NOMO-1 treated with dmso at 0.1 percent for 144 hours (cell line): Measurements from ENCODE around the gene SPINK7.
"Not testable (repeated sequence)": the region's sequence is repeated elsewhere in the genome, so short reads cannot be mapped to it uniquely, and the experiment has no call there.

Experiments used
- DNase-seq: peaks from one replicate; lab custom pipeline; 2025; ENCODE audit not compliant: unreplicated experiment; lab: John Stamatoyannopoulos, UW

The SPINK7 gene

GRCh38 chr5:148312153-148312552, at the start of gene SPINK7:
Gene SPINK7, plus strand, starts transcription at chr5:148312423. Its CDS starts 61 bp downstream, at chr5:148312484.
- no peak for DNase-seq

- no peak for DNase-seq
These were observed 44.3 kb upstream of the SPINK7 start for GRCh38 chr5:148267962-148268361.

GRCh38 chr5:148268566-148268965, 43.7 kb upstream of the SPINK7 start, which contains the start of gene SPINK13:
Gene SPINK13, plus strand, starts transcription at chr5:148268794. Its CDS starts 1,279 bp downstream, at chr5:148270073.
- DNase-seq = no peak

- DNase-seq = not testable (repeated sequence)
These were observed 37.1 kb upstream of the SPINK7 start for GRCh38 chr5:148275129-148275528.

- not testable (repeated sequence) for DNase-seq
These were observed 31.3 kb upstream of the SPINK7 start for GRCh38 chr5:148280893-148281292.

- DNase-seq = not testable (repeated sequence)
These were observed 30.9 kb upstream of the SPINK7 start for GRCh38 chr5:148281336-148281735.

- no peak for DNase-seq
These were observed 21.7 kb upstream of the SPINK7 start for GRCh38 chr5:148290271-148291195.

- DNase-seq = no peak
These were observed 14.5 kb upstream of the SPINK7 start for GRCh38 chr5:148297731-148298130.

GRCh38 chr5:148306446-148306845, 5.8 kb upstream of the SPINK7 start:
- DNase-seq = no peak

GRCh38 chr5:148309019-148309418, 3.2 kb upstream of the SPINK7 start:
- no peak for DNase-seq

- no peak for DNase-seq
These were observed 2.5 kb upstream of the SPINK7 start for GRCh38 chr5:148309746-148310145.

GRCh38 chr5:148311484-148311883, 739 bp upstream of the SPINK7 start:
- DNase-seq = no peak

GRCh38 chr5:148314187-148314586, 2.0 kb downstream of the SPINK7 start:
- no peak for DNase-seq

- DNase-seq = no peak
These were observed 2.5 kb downstream of the SPINK7 start for GRCh38 chr5:148314731-148315130.

GRCh38 chr5:148320011-148320963, 8.1 kb downstream of the SPINK7 start:
- not testable (repeated sequence) for DNase-seq

GRCh38 chr5:148333262-148333849, 21.1 kb downstream of the SPINK7 start:
- DNase-seq = no peak

GRCh38 chr5:148335259-148335658, 23.0 kb downstream of the SPINK7 start, which contains the start of gene SPINK9:
Gene SPINK9, plus strand, starts transcription at chr5:148335559. Its CDS starts 55 bp downstream, at chr5:148335614.
- DNase-seq = no peak

GRCh38 chr5:148336704-148337435, 24.6 kb downstream of the SPINK7 start:
- DNase-seq = peak; percentile 13

GRCh38 chr5:148342371-148343045, 30.3 kb downstream of the SPINK7 start:
- DNase-seq = no peak

GRCh38 chr5:148343046-148343407, 30.8 kb downstream of the SPINK7 start:
- DNase-seq = no peak
